Endothelial cell (in vitro differentiated cells): ENCODE results near the gene ROBO2. TPM values are rescaled to one million over a fixed set of nuclear protein-coding genes. Genes with fewer than 3 reads are reported as not detected.

Experiments used
- DNase-seq: peaks from one replicate; pipeline ENCODE4 v3.0.0; 2021; ENCODE audit warnings: low spot score
- H3K27ac Mint-ChIP-seq: one replicate; pipeline ENCODE4 v1.8.0; 2021; ENCODE audit warnings: mixed read lengths, inconsistent platforms; ENCODE audit not compliant: unreplicated experiment
- H3K27me3 Mint-ChIP-seq: one replicate; pipeline ENCODE4 v1.8.0; 2021; ENCODE audit warnings: mild to moderate bottlenecking, moderate library complexity, mixed read lengths, inconsistent platforms; ENCODE audit not compliant: unreplicated experiment
- H3K36me3 Mint-ChIP-seq: one replicate; pipeline ENCODE4 v1.8.0; 2021; ENCODE audit warnings: mild to moderate bottlenecking, low read depth, mixed read lengths, inconsistent platforms; ENCODE audit not compliant: unreplicated experiment
- H3K4me1 Mint-ChIP-seq: one replicate; pipeline ENCODE4 v1.8.0; 2021; ENCODE audit warnings: mild to moderate bottlenecking, mixed read lengths, inconsistent platforms; ENCODE audit not compliant: unreplicated experiment
- H3K4me3 Mint-ChIP-seq: one replicate; pipeline ENCODE4 v1.8.0; 2021; ENCODE audit warnings: mild to moderate bottlenecking, mixed read lengths, inconsistent platforms; ENCODE audit not compliant: unreplicated experiment
- H3K9me3 Mint-ChIP-seq: one replicate; pipeline ENCODE4 v1.8.0; 2021; ENCODE audit warnings: mixed read lengths, inconsistent platforms; ENCODE audit not compliant: unreplicated experiment
- total RNA-seq: library from RNA; stranded (reverse); fragmentation: NEBNext Ultra II Directional; extraction: Animal tissue kit (Norgen Biotek cat#: 25700); gene quantifications from one replicate; pipeline ENCODE4 v1.2.1, GENCODE V29; 2021; ENCODE audit not compliant: unreplicated experiment
- TF ChIP-seq, protein P1 (sequence below): fragments of 200-600 bp; sonication (generic); IDR thresholded peaks from one replicate; pipeline ENCODE4 v1.5.0; 2021; ENCODE audit warnings: antibody characterized with exemption; ENCODE audit not compliant: unreplicated experiment

The ROBO2 gene
- total RNA-seq, 1 donor from 2014 or later: 2.5 TPM

DNA sequence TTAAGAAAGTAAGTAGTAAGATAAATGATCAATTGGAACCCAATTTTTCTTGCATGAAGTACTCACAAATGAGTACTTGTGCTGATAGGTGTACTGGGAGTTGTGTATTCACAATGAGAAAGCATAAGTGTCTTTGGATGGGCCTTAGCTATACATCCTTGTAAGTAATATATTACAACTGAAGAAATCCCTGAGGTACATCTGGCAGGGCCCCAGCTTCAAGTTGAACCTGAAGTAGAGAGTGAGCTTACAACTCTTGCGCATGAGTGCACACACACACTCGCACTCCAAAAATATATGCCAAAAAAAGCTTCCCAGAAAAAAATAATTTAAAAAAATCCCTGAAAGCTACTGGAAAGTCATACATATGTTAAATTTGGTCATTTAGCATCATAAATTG, 222.5 kb downstream of the ROBO2 start:
- Mint-ChIP-seq H3K4me3 (no peak overlapping the region), H3K36me3 (no peaks in the 10 kb centered on the region), H3K4me1 (peaks cover 4% of the 10 kb centered on the region), H3K27me3 (peaks cover 2% of the 10 kb centered on the region), H3K27ac (no peak overlapping the region), H3K9me3 (no peaks in the 10 kb centered on the region)
- TF ChIP-seq, protein P1, sequence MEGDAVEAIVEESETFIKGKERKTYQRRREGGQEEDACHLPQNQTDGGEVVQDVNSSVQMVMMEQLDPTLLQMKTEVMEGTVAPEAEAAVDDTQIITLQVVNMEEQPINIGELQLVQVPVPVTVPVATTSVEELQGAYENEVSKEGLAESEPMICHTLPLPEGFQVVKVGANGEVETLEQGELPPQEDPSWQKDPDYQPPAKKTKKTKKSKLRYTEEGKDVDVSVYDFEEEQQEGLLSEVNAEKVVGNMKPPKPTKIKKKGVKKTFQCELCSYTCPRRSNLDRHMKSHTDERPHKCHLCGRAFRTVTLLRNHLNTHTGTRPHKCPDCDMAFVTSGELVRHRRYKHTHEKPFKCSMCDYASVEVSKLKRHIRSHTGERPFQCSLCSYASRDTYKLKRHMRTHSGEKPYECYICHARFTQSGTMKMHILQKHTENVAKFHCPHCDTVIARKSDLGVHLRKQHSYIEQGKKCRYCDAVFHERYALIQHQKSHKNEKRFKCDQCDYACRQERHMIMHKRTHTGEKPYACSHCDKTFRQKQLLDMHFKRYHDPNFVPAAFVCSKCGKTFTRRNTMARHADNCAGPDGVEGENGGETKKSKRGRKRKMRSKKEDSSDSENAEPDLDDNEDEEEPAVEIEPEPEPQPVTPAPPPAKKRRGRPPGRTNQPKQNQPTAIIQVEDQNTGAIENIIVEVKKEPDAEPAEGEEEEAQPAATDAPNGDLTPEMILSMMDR: no peak
- no peak for DNase-seq

DNA sequence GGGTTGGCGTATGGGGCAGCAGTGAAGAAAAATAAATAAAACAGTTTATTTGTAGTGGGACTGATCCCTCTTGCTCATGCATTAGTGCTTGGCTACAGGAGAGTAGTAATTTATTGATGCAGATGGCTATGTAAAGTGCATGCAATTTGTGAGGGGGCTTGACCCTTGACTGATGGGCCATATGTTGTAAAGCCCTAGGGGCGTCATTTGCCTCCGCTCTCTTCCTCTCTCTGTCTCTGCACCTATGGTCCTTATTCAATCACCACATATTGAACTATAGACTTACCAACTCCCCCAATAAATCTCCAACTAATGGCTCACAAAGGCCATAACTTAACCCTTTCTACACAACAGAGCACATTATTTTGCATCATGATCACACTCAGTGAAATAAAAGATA, 227.7 kb downstream of the ROBO2 start:
- H3K4me3 Mint-ChIP-seq: no peak overlapping the region
- H3K27ac Mint-ChIP-seq: no peak overlapping the region
- no peaks in the 10 kb centered on the region for H3K9me3 Mint-ChIP-seq
- no peak for DNase-seq
- TF ChIP-seq, protein P1: no peak
- H3K4me1 Mint-ChIP-seq: no peaks in the 10 kb centered on the region
- H3K27me3 Mint-ChIP-seq: peaks cover 1% of the 10 kb centered on the region
- H3K36me3 Mint-ChIP-seq: no peaks in the 10 kb centered on the region

DNA sequence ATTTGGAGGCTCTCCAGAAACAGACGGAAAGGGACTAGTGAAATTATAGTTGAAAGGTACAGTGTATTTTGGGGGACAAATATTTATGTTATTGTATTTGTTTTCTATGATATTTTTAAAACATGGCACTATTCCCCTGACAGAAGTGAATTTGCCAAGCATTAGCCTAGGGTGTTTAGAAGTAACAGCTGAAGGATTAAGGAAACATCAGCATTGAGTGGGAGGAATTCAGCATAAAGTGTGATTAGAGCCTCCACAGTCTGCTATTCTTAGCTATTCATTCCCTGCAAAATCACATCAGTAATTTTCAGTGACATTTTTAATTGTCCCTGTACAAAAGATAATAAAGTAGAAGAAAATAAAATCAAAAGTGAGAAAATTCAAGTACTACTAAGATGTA, 231.4 kb downstream of the ROBO2 start:
- H3K36me3 Mint-ChIP-seq: no peaks in the 10 kb centered on the region
- TF ChIP-seq, protein P1: no peak
- DNase-seq: no peak
- no peaks in the 10 kb centered on the region for H3K27me3 Mint-ChIP-seq
- H3K4me3 Mint-ChIP-seq: no peak overlapping the region
- no peaks in the 10 kb centered on the region for H3K9me3 Mint-ChIP-seq
- H3K4me1 Mint-ChIP-seq: no peaks in the 10 kb centered on the region
- no peak overlapping the region for H3K27ac Mint-ChIP-seq

DNA sequence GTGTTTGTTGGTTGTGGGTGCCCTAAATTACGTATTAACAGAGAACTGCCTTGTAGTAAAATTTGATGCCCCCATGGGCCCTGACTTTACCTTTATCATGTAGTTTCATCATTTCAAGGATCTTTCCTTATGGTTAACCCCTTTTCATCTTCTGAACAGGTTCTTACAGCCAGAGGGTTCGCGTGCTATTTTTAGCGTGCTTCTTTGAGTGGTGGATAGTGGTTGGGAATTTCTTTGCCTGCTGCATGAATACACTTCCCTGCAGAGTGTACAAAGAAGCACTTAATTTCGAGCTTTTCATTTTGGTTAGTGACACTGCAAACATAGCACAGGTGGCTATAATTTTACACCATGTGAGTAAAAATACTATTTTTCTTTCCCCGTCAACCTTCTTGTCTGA, 231.8 kb downstream of the ROBO2 start:
- Mint-ChIP-seq H3K4me1 (no peaks in the 10 kb centered on the region), H3K27me3 (no peaks in the 10 kb centered on the region), H3K36me3 (no peaks in the 10 kb centered on the region), H3K4me3 (no peak overlapping the region), H3K9me3 (no peaks in the 10 kb centered on the region), H3K27ac (no peak overlapping the region)
- TF ChIP-seq, protein P1: no peak
- DNase-seq: no peak

DNA sequence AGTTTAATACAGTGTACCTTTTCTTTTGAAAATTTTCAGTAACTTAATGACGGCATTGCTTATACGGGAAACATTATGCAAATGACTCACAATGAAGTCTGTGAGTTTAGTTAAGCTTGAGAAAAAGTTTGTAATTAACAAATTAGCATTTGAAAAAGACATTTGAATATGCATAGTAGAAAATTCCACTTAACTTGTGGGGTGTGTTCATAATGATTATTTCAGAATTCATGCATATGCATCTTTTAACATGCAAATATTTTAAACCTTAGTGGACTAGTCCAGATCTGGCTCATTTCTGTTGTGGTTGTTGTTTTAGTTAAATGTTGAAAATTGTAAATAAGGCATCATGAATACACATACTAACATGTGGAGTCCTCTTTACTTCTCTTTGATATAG, 239.4 kb downstream of the ROBO2 start:
- no peaks in the 10 kb centered on the region for H3K27me3 Mint-ChIP-seq
- H3K9me3 Mint-ChIP-seq: no peaks in the 10 kb centered on the region
- H3K4me3 Mint-ChIP-seq: no peak overlapping the region
- H3K27ac Mint-ChIP-seq: no peak overlapping the region
- no peak for DNase-seq
- H3K4me1 Mint-ChIP-seq: no peaks in the 10 kb centered on the region
- TF ChIP-seq, protein P1: no peak
- no peaks in the 10 kb centered on the region for H3K36me3 Mint-ChIP-seq
